GM19328 (cell line): Measurements from ENCODE around the gene NFYC.

Experiments used
- ATAC-seq: cut with Tn5 transposase; IDR thresholded peaks from one replicate; pipeline ENCODE4 v1.9.1; 2021; ENCODE audit warnings: mild to moderate bottlenecking, moderate library complexity; ENCODE audit not compliant: unreplicated experiment

Gene NFYC

GRCh38 chr1:40777224-40777970, 85.9 kb downstream of the NFYC start:
- ATAC-seq, result no peak

DNA sequence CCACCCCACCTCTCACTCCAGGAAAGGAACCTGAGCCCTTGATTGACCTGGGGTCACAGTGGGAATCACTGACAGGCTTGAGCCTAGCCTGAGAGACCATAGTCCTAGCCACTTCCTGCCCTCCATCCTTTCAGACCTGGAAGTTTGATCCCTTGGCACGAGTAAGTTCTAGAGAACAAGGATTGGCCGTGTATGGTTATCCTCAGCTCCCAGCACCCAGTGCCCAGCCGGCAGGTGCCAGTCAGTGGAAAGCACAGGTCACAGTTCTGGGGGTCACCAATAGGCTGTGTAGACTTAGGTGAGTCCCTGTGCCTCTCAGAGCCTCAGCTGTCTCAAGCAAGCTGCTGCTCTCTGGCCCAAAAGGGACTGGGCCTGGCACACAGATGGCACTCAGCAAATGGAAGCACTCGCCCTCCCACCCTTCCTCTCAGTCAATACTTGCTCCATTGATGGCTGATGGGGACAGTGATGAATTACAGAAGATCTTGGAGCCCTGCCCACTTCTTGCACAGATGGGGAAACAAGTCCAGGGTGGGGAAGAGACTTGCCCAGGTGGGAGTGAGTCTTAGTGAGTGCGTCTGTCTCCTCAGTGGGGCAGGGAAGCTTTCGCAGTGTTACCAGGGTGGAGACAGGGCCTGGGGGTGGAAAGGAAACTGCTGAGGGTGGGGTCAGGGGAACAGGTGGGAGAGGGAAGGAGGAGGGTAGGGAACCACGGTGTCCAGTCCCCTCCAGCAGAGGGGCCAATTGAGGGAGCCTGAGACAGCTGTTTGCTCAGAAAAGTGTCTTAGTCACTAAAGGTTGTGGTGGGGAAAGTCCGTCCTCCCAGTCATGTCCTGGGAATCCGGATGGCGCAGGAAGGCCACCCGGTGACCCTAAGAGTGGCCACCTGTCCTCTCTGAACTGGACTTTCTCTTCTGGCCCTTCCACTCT, 89.4 kb downstream of the NFYC start:
- no peak for ATAC-seq

- ATAC-seq, result no peak
Measured at GRCh38 chr1:40781608-40781971, 90.1 kb downstream of the NFYC start.

GRCh38 chr1:40782371-40782956, 91.0 kb downstream of the NFYC start:
- ATAC-seq, result no peak

DNA sequence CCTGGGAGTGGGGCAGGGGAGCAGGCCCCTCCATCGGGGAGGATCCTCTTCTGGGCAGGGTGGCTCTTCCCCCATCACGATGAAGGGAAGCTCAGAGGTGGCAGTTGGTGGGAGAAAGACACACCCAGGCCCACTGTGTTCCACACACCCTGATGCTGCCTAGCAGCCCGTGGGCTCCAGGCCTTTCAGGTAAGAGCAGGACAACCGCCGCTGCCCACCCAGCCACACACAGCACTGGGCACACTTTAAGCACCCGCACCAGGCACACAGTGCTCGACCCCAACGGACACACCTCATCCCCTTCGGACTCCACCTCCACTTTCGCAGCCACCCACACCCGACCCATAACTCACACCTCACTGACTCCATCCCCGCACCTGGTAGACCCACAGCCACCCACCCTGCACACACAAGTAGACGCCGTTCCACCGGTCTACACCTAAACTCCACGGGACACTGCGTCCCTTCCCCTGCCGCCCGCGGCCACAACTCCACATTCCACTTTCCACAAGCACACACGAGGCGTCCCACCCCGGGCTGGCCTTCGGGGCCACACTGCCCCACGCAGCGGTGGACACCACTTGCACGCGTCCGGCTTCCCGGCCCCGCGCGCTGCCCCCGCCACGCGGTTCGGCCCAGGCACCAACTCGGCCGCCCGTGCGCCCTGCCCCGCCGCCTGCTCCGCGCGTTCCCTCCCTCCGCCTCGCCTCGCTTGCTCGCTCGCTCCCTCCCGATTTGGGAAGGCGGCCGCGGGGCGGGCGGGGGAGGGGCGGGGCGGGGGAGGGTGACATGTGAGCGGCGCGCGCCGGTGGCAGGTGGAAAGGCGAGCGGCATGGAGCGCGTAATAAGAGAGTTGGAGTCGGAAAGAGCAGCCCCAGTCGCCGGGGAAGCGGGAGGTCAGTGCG, 91.7 kb downstream of the NFYC start, which contains the start of gene KCNQ4:
KCNQ4 (plus strand) TSS at position 787 of the 905 bp plus-strand sequence. CDS start 307 bp downstream, outside the sequence.
- ATAC-seq, result no peak

- no peak for ATAC-seq
Measured at GRCh38 chr1:40784141-40784770, 92.8 kb downstream of the NFYC start.

GRCh38 chr1:40784771-40785151, 93.3 kb downstream of the NFYC start:
- ATAC-seq, result no peak

DNA sequence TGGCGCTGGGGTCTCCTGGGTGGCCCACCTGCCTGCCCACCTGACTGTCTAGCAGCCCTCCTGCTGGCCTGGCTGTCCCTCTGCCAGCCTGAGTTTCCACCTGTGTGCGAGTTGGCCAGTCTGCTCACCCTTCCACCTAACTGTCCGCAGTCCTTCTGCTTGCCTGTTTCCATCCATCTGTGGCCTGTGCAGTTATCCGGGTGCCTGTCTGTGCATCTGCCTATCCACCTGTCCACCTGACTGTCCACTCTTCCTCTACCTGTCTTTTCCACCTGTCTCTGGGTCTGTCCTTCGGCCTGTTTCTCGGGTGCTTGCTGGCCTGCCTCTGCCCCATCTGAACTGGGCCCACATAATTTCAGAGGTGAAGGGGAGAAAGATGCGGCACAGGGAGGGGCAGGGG, 93.9 kb downstream of the NFYC start:
- no peak for ATAC-seq

DNA sequence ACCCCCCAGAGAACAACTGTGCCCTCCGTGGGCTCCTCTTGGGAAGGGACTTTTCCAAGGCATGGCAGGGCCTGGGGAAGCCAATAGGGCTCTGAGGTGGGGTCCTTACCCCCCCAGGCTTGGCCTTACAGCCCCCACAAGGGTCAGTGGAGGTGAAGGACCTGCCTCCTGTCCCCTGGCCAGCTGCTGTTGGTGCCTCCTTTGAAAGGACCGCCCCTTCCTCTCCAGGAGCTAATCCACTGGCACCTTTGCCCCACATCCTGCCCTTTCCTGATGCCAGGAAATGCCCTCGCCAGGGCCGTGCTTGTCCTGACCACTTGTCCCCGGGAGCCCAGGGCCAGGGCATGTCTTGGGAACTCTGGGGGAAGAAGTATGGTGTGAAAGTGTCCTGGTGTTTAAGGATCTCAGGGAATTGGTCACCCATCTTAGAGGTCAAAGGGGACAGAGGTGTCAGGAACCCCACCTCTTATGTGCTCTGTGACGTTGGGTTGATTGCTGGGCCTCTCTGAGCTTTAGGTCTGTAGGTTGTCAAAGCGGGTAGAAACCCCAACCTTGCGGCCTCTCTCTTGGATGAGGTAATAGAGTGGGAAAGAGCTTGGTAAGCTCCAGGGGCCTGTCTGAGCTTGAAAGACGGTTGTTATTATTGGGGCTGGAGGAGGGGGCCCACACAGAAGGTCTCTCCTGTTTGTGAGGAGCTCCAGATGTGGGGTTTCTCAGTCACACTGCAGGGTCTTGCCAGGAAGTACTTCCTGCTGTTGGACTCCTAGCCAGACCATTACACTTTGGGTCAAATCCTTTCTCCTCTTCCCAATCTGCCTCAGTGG, 94.9 kb downstream of the NFYC start:
- no peak for ATAC-seq

GRCh38 chr1:40786995-40787705, 95.6 kb downstream of the NFYC start:
- no peak for ATAC-seq

DNA sequence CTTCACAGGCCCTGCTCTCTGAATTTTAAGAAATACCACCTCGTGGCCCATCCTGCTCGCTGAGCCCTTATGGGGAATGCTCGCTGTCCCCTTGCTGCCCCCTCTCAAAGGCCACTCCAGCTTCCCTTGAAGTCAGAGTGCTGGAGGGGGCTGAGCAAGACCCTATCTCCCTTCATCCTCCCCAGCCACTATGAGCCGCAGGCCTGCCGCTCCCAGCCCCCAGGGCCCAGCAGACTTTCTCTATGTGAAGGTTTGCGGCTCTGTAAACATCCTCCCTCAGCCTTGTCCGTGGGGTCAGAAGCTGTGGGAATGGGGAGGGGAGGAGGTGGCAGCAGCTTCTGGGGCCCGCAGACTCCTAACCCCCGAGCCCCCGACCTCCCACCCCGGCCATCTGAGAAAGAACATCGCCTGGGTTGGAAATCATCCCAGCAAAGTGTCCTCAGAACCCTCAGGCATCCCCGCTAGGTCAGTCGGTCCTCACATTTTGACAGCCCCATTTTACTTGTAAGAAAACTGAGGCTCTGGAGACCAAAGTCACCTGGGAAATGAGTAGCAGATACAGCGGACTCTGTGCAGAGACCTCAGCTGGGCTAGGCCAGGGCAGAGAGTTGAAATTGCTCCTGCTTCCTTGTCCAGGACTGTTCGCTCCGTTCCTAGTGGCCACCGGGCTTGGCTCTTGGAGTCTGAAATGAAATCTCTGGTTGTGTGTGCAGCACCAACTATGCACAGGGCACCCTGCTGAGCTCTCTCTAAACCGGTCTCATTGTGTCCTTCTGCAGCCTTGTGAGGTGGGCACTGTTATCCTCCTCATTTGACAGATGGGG, 96.4 kb downstream of the NFYC start:
- no peak for ATAC-seq

GRCh38 chr1:40788561-40789341, 97.2 kb downstream of the NFYC start:
- ATAC-seq, result no peak

- no peak for ATAC-seq
Measured at GRCh38 chr1:40789342-40789598, 97.8 kb downstream of the NFYC start.

DNA sequence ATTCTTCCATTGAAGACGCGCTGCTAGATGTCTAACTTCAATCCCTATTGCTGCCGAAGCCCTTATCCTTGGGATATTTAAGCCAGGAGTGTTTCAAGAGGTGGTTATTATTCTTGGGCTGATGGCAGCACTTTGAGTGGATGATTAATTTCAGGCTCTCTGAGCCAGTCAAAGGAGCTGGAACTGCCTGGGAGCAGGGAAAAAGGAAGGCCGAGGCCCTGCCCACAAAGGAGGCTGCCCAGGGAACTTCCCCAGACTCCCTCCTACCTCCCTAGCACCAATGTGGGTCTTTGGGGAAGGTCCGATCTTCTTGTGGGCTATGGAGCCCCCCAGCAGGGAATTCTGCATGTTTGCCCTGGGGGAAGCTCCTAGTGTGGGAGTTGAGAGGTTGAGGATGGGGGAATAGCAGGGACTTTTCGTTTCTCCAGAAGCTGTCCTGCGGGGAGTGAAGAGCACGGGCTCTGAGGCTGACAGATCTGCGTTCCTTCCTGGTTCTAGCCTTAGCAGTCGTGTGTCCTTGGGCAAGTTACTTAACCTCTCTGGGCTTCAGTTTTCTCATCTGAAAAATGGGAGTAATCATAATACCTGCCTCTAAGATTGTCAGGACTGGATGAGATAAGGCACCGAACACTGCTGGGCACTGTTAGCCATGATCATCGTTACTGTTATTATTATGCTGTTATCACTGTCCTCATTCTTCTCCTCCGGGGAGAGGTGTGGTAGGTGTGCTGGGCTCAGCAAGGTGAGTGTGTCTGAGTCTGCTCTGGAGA, 98.3 kb downstream of the NFYC start:
- ATAC-seq, result no peak

GRCh38 chr1:40792036-40792435, 100.5 kb downstream of the NFYC start:
- no peak for ATAC-seq

- ATAC-seq, result no peak
Measured at GRCh38 chr1:40793617-40794016, 102.1 kb downstream of the NFYC start.

DNA sequence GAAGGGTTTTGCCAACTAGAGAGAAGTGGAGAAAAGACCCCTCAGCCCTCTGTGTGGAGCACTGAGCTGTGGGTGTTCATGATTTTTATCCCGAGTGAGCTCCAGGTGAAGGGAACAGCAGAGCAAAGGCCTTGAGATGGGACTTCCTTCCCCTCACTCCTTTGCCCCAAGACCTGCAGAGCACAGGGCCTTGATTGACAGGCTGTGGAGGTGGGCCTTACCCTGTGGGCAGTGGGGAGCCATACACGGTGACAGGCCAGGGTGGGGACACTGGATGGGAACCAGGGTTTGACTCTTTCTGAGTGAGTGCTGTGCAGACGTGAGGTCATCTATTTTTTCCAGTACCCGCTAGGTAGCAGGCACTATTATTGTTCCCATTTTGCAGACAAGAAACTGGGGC, 102.5 kb downstream of the NFYC start:
- no peak for ATAC-seq
